Measurements from ENCODE around the gene CR2. TPM values are rescaled to one million over a fixed set of nuclear protein-coding genes. Genes with fewer than 3 reads are reported as not detected.

CR2 gene
- total RNA-seq, 4 donors from 2014 or later = 0.07 to 0.15 TPM; not detected in 2

- Histone ChIP-seq H3K27ac (no peak overlapping the region), H3K4me1 (peaks cover 0 to 2% of the 10 kb centered on the region in 2 donors), H3K27me3 (peaks cover 24 to 34% (median 25%) of the 10 kb centered on the region in 3 donors), H3K9me3 (no peaks in the 10 kb centered on the region), H3K4me3 (no peak overlapping the region), H3K36me3 (no peaks in the 10 kb centered on the region)
- intact Hi-C loops (cut with DNase I; ENCODE audit: low total_unique reads) = no loop called here
- DNase-seq (no peak), ATAC-seq (no peak)
- TF ChIP-seq CTCF (IDR thresholded peaks at IDR 0.05 in 4 of 5, conservative IDR thresholded peaks at IDR 0.05 in 1 of 5) = no peak
- no peak for TF ChIP-seq POLR2A (IDR thresholded peaks at IDR 0.05)
- in situ Hi-C loops (cut with MboI; ENCODE audit: low sequenced_read_pairs in 4 of 4) = no loop called here
Measured at GRCh38 chr1:207501071-207501470, 46.9 kb downstream of the CR2 start.

- TF ChIP-seq POLR2A (IDR thresholded peaks at IDR 0.05) (no peak), CTCF (IDR thresholded peaks at IDR 0.05 in 4 of 5, conservative IDR thresholded peaks at IDR 0.05 in 1 of 5) (no peak)
- Histone ChIP-seq H3K4me3 (no peak overlapping the region), H3K36me3 (no peaks in the 10 kb centered on the region), H3K27me3 (peaks cover 10 to 19% (median 12%) of the 10 kb centered on the region in 3 donors), H3K9me3 (no peaks in the 10 kb centered on the region), H3K27ac (no peak overlapping the region), H3K4me1 (no peaks in the 10 kb centered on the region)
- in situ Hi-C loops (cut with MboI; ENCODE audit: low sequenced_read_pairs in 4 of 4) = no loop called here
- intact Hi-C loops (cut with DNase I; ENCODE audit: low total_unique reads) = no loop called here
- ATAC-seq (no peak), DNase-seq (no peak)
Measured at GRCh38 chr1:207502726-207503125, 48.6 kb downstream of the CR2 start.

- H3K9me3 ChIP-seq = no peaks in the 10 kb centered on the region
- no peaks in the 10 kb centered on the region for H3K4me1 ChIP-seq
- DNase-seq = no peak
- no peaks in the 10 kb centered on the region for H3K36me3 ChIP-seq
- H3K27ac ChIP-seq = no peak overlapping the region
- no peak for TF ChIP-seq CTCF (IDR thresholded peaks at IDR 0.05 in 4 of 5, conservative IDR thresholded peaks at IDR 0.05 in 1 of 5)
- no peak for TF ChIP-seq POLR2A (IDR thresholded peaks at IDR 0.05)
- H3K4me3 ChIP-seq = no peak overlapping the region
- in situ Hi-C loops (cut with MboI; ENCODE audit: low sequenced_read_pairs in 4 of 4) = no loop called here
- intact Hi-C loops (cut with DNase I; ENCODE audit: low total_unique reads) = no loop called here
- H3K27me3 ChIP-seq = peaks cover 6 to 10% (median 7%) of the 10 kb centered on the region in 3 donors
- ATAC-seq = no peak
Measured at GRCh38 chr1:207503950-207504349, 49.8 kb downstream of the CR2 start.

GRCh38 chr1:207504438-207504837 is 50.3 kb downstream of the CR2 start:
- Histone ChIP-seq H3K4me1 (no peaks in the 10 kb centered on the region), H3K27ac (no peak overlapping the region), H3K36me3 (no peaks in the 10 kb centered on the region), H3K27me3 (peaks cover 6 to 10% (median 7%) of the 10 kb centered on the region in 3 donors), H3K4me3 (no peak overlapping the region), H3K9me3 (no peaks in the 10 kb centered on the region)
- ATAC-seq (no peak), DNase-seq (no peak)
- intact Hi-C loops (cut with DNase I; ENCODE audit: low total_unique reads) = no loop called here
- TF ChIP-seq POLR2A (IDR thresholded peaks at IDR 0.05) (no peak), CTCF (IDR thresholded peaks at IDR 0.05 in 4 of 5, conservative IDR thresholded peaks at IDR 0.05 in 1 of 5) (no peak)
- in situ Hi-C loops (cut with MboI; ENCODE audit: low sequenced_read_pairs in 4 of 4) = no loop called here

- H3K9me3 ChIP-seq = no peaks in the 10 kb centered on the region
- H3K27me3 ChIP-seq = peaks cover 0 to 2% (median under 1%) of the 10 kb centered on the region in 3 donors
- no peak overlapping the region for H3K27ac ChIP-seq
- H3K4me3 ChIP-seq = no peak overlapping the region
- in situ Hi-C loops (cut with MboI; ENCODE audit: low sequenced_read_pairs in 4 of 4) (no loop called here), intact Hi-C loops (cut with DNase I; ENCODE audit: low total_unique reads) (no loop called here)
- no peaks in the 10 kb centered on the region for H3K36me3 ChIP-seq
- DNase-seq = no peak
- no peak for TF ChIP-seq CTCF (IDR thresholded peaks at IDR 0.05 in 4 of 5, conservative IDR thresholded peaks at IDR 0.05 in 1 of 5)
- no peak for TF ChIP-seq POLR2A (IDR thresholded peaks at IDR 0.05)
- ATAC-seq = no peak
- H3K4me1 ChIP-seq = no peaks in the 10 kb centered on the region
Measured at GRCh38 chr1:207510444-207510843, 56.3 kb downstream of the CR2 start.
